Fibroblast of the conjunctiva (primary cell): ENCODE data around the gene IRF7.

ENCODE experiments used
- DNase-seq: peaks from one replicate; pipeline ENCODE4 v3.0.0-alpha.2; 2010; ENCODE audit warnings: low read depth

Gene IRF7

DNA sequence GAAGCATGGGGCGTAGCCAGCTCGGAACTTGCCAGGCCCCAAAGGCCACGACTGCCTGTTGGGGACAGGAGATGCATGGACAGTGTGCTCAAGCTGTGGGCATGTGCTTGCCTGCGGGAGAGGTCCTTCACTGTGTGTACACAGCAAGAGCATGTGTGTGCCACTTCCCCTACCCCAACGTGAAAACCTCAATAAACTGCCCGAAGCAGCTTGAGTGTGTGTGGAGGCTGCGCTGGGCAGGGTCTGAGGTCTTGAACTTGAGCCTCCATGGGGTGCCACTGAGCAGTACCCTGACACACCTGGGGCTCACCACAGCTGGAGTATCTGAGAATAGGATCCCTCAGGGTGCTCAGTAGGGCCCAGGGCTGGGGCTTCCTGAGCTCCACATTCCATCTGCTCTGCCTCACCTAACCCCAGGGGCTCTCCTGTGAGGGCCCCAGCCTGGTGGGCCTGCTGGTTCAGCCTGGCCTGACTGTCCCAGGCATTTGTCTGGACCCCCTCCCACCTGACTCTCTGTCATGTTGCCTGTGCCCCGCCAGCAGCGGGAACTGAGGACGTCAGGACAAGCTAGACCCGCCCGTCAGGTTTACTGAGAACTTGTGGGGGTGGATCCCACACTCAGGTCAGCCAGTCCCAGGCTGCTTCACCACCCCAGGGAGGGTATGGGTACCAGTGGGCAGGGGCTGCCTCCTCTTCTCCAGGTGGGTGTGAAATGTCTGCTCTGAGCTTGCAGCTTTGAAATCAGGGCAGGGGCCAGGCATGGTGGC, 51.8 kb downstream of the IRF7 start:
- no peak for DNase-seq

DNA sequence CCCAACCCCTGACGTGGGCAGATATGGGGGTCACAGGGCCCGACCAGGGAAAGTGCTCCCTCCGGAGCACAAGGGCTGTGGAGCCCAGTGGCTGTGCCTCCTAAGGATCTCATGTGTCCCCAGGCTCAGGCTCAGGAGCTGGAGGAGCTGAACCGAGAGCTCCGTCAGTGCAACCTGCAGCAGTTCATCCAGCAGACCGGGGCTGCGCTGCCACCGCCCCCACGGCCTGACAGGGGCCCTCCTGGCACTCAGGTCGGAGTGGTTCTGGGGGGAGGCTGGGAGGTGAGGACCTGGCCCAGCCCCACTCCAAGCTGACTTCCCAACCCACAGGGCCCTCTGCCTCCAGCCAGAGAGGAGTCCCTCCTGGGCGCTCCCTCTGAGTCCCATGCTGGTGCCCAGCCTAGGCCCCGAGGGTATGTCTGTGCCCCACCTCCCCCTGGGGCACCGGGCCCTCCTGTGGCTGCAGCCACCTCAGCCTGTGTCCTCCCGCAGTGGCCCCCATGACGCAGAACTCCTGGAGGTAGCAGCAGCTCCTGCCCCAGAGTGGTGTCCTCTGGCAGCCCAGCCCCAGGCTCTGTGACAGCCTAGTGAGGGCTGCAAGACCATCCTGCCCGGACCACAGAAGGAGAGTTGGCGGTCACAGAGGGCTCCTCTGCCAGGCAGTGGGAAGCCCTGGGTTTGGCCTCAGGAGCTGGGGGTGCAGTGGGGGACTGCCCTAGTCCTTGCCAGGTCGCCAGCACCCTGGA, 52.5 kb downstream of the IRF7 start:
- DNase-seq, result no peak
